ENCODE measurements around the gene ARHGAP27.
A peak's percentile ranks its signal among the peaks of the same experiment; 100 is the strongest.

Gene ARHGAP27

DNA sequence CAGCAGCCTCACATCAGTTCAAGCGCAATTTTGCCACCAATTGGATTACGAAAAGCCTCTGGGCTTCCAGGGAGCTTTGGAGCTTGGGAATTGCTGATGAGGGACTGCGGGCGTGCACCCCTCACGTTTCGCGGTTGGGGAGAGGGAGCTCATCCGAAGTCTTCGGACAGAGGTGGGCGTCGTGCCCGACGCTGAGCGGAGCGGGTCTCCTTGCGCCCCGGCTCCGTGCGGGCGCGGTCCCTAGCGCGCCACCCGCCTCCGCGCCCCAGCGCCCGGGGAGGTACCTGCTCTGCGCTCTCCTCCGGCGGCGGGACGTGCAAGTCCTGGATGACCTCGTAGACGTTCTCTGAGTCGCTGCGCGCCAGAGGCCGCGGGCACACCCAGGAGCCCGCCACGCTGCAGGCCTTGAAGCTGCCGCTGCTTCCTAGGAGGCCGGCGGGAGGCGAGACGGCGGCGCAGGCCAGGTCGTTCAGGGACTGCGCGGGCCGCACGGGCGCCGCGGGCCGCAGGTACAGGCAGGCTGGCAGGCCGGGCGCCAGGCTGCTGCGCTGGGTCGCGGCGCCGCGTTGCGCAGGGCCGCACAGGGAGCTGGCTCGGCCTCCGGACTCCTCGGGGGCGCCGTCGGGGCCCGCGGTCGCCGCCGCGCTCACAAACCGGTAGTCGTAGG lies 3.2 kb downstream of the ARHGAP27 start:
- no peak for DNase-seq

DNA sequence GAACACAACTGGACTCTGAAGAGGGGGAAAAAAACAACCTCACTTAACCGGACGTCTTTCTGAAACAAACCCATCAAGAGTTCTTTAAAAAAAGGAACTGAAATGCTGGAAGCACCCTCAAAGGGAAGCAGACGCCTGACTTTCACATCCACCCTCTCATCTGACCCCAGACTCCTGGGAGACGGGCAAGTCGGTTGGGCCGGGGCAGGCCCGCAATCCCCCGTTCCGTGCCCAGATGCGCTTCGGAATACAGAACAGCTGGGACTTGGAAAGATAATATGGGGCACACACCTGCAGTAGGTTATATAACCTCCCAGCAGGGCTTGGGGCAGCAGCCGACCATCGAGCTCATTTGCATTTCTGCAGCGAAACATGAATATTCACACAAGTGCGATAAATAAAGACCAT lies 3.7 kb downstream of the ARHGAP27 start:
- DNase-seq = no peak

DNA sequence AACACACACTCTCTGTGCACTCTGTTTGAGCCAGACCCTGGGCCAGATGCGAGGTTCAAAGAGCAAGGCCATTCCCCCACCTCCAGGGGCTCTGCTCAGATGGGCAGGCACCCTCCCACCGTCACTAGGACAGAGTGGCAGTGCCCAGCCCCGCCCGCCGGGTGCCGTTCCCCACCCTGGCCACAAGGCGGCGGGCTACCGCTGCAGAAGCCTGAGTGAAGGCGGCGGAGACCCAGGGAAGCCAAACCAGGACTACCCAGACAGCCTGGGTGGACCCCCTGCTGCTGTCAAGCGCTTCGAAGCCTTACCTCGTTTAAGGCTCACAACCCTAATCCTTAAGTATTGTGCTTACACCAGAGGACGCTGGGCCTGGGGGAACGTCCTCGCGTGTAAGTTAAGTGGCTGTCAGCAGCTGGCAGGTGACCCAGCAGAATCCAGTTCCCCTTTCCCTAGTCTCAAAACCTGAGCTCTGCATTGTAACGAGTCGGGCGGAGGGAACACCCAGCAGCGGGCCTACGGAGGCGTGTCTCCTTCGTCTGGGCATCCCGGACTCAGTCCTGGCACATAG lies 4.5 kb downstream of the ARHGAP27 start:
- DNase-seq = peak; percentile 66 to 76

DNA sequence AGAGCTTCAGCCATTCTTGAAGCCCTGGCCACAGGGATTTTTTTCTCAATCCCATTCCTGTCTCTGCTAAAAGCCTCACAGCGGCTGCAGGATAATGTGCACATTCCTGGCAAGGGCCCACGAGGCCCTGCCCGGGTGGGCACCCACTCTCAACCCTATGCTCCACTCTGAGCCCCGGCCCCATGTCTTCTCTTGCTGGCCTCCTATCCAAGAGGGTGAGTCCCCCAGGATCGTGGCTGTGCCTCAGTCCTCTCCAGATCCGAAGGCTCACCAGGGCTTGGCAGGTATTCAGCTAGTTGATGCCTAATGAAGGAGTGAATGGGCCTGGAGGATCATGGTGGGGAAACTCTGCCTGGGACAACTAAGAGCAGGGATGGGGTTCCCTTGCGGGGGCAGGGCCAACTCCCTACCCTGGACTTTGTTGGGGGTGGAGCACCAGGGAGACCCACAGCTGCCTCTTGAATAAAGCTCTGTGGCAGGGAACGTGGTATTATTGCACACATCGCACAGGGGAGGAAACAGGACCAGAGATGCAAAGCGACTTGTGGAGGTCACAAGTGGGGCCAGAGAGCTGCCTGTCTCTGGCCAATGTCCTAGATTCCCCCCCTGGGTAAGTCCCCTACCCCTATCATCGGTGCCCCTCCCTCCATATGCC lies 5.4 kb downstream of the ARHGAP27 start:
- no peak for DNase-seq

DNA sequence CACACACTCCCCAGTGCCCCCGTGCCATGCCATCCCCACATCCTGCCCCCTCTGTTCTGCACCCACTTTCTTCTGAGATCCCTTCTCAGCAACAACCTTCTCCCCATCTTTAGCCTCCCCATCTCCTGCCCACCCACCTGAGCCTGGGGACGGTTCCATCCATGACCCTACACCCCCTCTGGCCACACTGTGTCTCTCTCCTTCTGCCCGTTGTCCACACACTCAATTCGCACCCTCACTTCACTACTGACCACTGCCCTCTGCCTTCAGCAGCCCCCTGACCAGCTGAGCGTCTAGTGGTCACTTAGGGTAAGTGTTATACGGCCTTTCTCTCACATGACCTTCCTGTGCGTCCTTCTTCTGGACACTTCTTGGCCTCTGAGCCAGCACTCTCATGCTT lies 6.1 kb downstream of the ARHGAP27 start:
- DNase-seq = no peak

DNA sequence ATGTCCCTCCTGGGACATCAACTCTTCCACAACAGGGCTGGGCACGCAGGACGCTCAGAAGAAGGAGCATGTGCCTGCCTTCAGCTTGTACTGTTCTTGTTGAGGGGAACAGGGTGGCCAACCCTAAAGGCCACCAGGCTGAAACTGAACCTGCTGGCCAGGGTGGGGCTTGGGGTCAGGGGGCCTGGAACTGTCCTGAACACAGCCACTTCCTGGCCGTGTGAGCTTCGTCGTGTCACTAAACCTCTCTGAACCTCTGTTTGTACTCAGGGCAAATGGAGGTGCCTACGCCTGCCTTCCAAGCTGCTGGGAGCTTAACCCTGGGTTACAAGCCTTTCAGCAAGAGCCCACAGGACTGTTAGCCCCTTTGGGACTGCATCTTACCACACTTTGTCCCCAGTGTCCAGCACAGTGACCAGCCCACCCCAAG lies 6.7 kb downstream of the ARHGAP27 start:
- no peak for DNase-seq

DNA sequence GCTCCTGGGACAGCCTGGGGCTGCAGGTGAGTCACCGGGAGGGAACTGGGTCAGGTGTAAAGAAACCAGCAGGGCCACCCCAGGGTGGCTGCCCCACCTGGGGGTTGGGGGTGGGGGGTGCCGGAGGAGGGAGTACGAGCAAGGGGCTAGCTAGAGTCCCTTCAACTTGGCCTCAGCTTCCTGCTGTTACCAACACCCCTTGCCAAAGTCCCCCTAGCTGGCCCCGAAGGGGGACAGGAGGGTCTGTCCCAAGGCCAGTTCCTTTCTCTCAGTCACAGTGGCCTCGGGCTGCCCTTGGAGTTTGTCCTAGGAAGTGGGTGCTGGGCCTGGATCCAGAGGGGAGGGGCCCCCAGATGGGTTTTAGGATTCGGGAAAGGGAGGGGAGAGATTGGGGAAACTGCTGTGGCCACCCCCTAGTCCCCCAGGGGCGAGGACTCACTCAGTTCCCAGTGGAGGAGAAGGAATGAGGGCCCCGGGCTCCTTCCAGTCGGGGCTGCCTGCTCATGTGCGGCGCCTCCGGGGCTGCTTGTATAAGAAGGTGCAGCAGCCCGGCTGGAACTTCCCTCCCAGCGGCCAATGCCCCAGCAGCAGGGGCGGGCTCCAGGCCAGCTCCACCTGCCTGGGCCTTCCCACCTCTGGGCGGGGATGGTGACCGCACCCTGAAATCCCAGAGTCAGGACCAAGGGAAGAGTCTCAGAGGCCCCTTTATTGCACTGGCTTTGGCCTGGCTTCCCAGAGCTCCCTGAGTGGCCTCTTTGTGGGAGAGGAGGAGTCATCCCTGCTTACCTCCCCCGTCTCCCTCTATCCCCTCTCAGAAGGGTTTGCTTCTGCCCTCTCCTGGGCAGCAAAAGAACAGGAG lies 7.3 kb downstream of the ARHGAP27 start:
- DNase-seq = no peak

DNA sequence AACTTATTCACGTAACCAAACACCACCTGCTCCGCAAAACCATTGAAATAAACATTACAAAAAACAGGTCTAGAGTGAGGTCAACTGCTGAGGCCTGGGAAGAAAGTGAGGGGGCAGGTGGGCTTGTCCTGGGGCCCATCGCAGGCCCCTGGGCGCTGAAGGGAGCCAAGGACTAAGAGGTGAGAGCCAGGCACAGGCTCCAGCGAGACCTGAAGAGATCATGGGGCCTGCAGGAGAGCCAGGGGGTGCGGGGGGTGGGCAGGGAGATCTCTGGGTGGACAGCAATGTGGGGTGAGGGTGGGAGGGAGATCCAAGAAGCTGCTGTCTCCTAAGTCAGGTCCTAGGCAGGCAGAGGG lies 7.9 kb downstream of the ARHGAP27 start:
- no peak for DNase-seq

DNA sequence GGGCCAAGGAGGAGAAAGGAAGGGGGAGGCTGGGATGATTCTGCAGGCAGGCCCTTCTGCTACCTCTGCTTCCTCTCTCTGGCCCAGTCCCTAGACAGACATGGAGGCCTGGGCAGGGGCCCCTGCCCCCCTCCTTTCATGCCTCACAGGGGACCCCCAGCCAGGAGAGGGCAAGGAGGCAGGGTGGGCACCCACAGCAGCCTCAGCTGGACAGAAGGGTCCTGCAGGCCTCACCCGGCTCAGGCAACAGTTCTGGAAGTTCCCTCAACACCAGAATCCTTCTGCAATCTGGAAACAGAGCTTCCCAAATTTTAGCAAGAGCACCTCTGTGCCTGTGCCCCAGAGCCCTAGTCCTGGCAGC lies 8.7 kb downstream of the ARHGAP27 start:
- no peak for DNase-seq

DNA sequence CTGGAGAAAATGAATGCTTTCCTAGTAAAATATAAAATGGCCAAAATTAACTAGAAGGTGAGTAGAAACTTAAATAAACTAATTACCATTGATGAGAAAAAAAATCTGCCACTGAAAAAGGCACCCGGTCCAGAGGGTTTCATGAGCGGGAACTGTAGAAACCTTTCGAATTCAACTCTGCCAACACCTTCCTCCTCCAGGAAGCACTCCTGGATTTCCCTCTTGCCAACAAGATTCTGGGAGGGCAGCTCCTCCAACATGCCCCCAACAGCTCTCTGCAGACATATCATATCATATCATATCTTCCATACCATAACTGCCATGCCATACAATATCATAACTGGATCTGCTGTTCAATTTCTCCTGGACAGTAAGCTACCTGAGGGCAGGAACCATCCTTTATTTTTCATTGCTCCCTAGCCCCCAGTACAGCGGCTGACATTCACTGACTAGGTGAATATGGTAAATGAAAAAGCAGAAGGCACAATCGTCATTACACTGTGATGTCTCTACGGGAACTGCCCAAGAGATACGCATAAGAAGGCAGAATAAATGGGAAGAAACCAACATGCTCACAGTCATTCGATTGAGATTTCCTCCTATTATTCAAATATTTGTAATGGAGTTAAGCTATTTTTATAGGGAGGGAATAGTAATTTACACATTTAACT lies 9.2 kb downstream of the ARHGAP27 start:
- no peak for DNase-seq

DNA sequence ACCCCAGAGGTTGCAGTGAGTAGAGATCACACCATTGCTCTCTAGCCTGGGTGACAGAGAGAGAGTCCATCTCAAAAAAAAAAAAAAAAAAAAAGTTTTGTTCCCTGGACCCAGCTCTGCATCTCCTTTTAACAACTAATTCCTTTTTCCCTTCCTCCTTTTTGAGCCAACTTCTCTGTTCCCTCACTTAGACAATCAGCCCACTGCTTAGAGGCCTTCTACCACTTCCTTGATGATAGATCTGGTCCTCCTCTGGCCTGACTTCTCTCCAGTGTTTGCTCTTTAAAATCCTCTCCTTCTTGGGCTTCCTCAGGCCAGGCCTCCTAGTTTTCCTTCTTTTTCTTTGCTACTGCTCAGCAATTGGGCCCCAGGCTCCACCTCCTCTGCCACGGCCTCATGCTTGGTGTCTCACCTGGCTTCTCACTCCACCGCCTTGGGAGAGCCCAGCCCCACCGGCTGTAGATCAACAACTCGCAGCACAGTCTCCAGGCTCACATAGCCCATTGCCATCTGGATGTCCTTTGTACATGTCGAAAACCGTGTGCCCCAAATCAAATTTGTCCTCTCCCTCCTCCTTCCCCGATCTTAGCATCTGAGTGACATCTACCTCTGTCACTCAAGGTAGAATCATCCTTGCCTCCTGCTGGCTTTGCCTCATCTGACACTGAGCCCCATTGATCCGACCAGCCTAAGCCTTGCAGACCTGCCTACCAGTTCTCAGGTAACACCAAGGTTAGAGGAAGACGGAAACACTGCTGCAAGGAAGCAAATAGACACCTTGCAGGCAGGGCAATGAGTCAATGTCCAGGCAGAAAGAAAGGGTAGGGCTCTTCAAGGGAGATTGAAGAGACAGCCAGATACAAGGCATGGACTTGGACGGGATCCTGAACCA lies 17.4 kb downstream of the ARHGAP27 start:
- DNase-seq = no peak

DNA sequence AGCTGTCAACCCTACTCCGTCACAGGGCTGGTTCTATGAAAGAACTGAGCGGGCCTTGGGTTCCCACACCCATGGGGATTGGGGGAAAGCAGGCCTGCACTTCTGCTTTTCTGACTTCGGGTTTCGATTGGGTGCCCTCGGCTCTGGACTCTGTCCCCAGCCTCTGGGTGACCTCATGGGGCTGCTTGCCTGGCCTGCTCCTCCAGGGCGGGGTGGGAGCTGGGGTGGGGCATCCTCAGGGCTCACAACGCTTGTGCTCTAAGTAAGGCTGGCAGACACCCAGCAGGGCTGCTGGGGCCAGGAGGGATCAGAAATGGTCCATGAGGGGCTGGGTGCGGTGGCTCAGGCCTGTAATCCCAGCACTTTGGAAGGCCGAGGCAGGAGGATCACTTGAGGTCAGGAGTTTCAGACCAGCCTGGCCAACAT lies 19.2 kb downstream of the ARHGAP27 start:
- DNase-seq = no peak

DNA sequence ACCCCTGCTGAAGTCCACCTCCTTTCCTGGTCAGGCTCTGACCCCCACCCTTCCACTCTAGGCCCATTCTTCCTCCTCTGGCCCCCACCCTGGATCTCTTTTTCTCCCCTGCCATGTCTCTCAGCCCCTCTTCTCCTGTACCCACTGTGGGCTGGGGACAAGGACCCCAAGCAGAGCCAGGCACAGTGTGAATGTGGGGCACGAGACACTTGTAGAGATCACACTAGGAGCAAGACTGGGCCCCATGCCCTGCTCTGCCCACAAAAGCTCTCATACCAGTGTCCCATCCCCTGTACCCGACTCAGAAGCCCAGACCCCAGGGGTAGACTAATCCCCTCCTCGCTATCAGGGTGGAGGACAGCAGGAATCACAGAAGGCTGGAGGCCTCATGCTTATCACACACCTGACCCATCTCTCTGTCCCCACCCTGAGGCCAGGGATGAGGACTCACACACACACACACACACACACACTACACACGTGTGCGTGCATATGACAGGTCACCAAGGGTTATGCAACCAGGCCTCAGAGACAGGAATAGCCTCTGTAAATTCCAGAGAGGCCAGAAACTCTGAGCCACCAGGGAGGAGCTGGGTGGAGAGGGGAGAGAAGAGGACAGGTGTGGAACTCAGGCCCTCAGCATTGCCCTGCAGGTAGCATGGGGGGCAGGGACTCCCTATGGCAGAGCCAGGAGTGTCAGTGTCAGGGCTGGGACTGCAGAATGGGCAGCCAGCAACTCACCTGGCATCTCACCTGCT lies 21.1 kb downstream of the ARHGAP27 start:
- no peak for DNase-seq

DNA sequence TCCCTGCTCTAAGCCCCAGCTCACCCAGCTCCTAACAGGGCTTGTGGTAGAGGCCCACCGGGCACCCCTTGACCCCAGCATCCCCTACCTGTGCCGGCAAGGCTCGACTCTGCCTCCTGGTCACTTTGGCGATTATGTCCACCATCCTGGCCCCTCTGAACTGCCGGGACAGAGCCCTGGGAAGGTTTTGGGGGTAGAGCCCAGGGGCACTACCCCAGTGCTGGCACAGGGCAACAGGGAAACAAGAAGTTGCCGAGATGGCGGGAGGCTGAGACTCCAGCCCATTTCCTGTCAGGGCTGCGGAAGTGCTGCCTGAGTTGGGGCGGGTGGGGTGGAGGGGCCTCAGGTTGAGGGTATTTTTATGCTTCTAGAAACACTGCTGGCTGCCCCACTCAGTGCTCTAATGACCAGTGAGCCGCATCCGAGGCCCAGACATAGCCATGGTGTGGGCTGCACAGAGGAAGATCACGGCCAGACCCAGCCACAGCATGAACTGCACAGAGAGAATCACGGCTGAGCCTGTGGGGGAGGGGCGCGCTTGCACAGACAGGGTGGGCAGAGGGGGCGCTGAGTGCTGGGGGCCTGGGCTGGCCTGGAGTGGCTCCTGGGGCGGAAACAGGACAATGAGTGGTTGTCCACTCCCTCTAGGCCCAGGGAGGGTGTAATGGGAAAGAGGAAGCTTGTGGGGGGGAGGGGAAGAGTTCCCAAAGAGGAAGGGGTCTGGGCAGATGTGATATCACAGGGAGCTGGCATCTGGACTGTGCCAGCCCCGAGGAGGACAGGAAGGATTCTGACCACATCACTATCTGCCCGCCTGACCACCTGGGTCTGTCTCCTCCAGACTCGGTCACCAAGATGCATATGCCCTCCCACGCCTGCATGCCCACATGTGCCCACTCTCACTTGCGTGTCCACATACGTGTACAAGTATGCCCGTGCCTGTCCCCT lies 22.3 kb downstream of the ARHGAP27 start:
- DNase-seq = peak; percentile 51 to 60

DNA sequence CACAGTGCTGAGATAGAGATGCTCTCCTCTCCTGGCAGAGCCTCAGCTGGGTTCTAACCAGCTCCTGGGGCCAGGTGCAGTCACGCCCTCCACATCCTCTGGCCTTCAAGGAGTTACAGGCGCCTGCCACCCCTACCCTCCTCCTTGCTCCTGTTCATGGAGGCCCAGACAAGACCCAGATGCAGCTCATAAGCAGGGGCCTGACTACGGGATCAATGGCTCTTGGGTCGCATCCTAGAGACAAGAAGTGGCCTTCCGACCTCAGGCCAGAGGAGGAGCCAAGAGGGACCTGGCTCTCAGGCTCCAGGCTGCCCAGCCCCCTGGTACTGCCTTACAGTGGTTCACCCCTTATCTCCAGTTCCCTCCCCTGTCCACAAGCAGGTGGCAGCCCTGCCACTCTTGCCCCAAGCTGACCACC lies 23.0 kb downstream of the ARHGAP27 start:
- DNase-seq = no peak

DNA sequence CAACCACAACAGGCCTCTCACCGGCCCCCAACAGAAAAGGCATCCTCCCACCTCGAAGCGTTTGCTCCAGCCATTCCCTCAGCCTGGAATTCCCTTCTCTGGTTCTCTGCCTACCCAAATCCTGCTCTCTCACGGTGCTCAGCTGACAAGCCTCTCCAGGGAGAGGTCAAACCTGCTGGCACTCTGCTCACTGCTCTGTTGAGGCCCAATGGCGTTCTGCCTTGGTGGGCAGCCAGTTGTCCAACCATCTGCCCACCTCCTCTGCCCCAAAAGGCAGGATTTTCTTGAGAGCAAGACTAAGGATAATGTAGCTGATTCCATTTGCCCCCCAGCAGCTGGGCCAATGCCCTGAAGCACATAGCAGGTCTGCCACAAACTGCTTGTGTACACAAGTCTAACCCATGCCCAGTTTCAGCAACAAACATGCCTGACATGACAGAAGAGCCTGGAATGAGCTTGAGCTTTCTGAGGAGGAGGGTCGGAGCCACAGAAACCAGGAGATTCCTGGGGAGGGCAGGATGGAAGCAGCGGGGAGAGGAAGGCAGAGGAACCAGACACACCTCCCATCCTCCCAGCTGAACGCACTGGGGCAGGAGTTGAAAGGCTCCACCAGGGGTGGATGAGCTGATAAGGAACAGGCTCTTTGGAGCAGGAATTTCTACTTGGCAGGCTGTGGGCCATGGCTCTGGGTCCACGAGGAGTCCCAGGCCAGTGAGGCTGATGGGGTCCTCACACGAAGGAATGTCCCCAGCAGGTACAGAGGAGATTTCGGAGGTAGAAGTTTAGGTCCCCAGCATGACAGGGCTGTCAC lies 23.9 kb downstream of the ARHGAP27 start:
- DNase-seq = no peak

DNA sequence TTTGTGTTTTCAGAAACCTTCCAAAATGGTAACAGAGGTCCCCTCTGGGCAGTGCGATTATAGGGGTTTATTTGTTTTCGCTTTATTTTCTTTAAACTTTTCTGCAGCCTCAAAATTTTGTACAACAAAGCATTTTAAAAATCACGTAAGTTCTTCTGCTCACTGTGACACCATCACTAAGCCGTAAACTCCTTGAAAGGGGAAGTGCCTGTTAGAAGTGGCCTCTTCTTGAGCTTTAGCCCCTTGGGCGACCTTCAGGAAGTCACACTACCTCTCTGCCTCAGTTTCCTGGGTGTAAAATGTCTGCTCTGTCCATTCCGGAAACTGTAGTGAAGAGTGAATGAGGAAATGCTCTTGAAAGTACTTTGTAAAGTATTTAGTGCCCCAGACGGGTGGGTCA lies 26.6 kb downstream of the ARHGAP27 start:
- no peak for DNase-seq

DNA sequence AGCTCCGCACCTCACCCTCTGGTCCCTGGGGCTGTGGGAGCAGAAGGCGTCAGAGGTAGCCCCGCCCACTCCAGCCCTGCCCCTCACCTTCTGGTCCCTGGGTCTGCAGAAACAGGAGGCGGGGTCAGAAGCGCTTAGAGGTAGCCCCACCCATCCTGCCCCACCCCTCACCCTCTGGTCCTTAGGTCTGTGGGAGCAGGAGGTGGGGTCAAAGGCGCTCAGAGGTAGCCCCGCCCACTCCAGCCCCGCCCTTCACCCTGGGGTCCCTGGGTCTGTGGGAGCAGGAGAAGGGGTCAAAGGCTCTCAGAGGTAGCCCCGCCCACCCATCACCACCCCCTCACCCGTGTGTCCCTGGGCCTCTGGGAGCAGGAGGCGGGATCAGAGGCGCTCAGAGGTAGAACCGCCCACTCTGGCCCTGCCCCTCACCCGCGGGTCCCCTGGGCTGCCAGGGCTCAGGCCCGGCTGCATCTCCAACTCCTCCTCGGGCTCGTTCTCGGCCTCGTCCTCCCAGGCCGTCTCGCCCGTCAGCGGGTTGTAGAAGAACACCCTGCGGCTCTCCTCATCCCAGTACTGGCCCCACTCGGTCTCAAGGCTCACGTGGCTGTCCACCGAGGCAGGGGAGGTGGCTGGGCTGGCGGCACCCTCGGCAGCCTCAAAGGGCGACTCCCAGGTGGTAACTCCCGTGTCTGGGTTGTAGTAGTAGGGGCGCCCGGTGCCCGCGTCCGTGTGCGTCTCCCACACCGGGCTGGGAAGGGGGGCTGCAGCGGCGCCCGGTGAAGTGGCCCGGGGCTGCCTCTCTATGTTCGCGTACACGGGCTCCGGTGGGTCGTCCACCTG lies 27.2 kb downstream of the ARHGAP27 start:
- DNase-seq = no peak

Data from activated CD4-positive, alpha-beta T cell treated with anti-CD3 and anti-CD28 coated beads for 4 hours (primary cell).